ENCODE measurements around the gene SNRPA.

The SNRPA gene

DNA sequence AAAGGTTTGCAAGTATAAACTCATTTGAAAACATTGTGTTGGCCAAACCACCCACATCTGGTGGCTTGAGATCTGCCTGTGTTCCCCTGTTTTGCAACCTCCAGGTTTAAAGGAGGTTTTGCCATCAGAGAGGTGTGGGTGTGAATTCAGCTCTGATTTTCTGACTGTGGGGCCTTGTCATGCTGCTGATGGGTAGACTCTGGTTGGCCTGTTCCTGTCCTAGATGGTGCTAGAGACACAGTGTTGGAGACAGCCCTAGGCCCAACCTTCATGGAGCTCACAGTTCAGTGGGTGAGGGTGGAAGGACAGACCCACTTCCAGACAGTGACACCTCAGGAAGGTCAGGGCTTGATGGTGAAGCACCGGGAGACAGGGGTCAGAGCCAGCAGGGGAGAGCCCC lies 34.5 kb downstream of the SNRPA start:
- no peaks in the 10 kb centered on the region for H3K79me2 ChIP-seq (ENCODE audit: insufficient read depth, low read length)
- no peak overlapping the region for H2AFZ ChIP-seq (ENCODE audit: low read length)
- no peak overlapping the region for H3K4me2 ChIP-seq (ENCODE audit: low read depth, low read length, poor library complexity, severe bottlenecking)
- no peak overlapping the region for H3K9ac ChIP-seq (ENCODE audit: low read depth, low read length, poor library complexity, severe bottlenecking)
- no peak overlapping the region for H3K4me3 ChIP-seq (ENCODE audit: low read length, poor library complexity, severe bottlenecking)
- H3K4me1 ChIP-seq (ENCODE audit: insufficient read depth, low read length, poor library complexity, severe bottlenecking): no peaks in the 10 kb centered on the region
- H3K36me3 ChIP-seq (ENCODE audit: insufficient read depth, low read length): no peaks in the 10 kb centered on the region
- H4K20me1 ChIP-seq (ENCODE audit: insufficient read depth, low read length, poor library complexity, severe bottlenecking): no peaks in the 10 kb centered on the region
- TF ChIP-seq EZH2phosphoT487 (IDR thresholded peaks at IDR 0.05; ENCODE audit: borderline replicate concordance): no peak
- TF ChIP-seq, protein P1, sequence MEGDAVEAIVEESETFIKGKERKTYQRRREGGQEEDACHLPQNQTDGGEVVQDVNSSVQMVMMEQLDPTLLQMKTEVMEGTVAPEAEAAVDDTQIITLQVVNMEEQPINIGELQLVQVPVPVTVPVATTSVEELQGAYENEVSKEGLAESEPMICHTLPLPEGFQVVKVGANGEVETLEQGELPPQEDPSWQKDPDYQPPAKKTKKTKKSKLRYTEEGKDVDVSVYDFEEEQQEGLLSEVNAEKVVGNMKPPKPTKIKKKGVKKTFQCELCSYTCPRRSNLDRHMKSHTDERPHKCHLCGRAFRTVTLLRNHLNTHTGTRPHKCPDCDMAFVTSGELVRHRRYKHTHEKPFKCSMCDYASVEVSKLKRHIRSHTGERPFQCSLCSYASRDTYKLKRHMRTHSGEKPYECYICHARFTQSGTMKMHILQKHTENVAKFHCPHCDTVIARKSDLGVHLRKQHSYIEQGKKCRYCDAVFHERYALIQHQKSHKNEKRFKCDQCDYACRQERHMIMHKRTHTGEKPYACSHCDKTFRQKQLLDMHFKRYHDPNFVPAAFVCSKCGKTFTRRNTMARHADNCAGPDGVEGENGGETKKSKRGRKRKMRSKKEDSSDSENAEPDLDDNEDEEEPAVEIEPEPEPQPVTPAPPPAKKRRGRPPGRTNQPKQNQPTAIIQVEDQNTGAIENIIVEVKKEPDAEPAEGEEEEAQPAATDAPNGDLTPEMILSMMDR (conservative IDR thresholded peaks at IDR 0.05; ENCODE audit: low read length): no peak
- no peaks in the 10 kb centered on the region for H3K27me3 ChIP-seq (ENCODE audit: insufficient read depth, low read length, poor library complexity, severe bottlenecking)
- H3K9me3 ChIP-seq (ENCODE audit: insufficient read depth, low read depth, low read length): no peaks in the 10 kb centered on the region
- H3K9me2 ChIP-seq (replicated peaks; ENCODE audit: low read depth, low read length): no peaks in the 10 kb centered on the region
- H3F3A ChIP-seq (ENCODE audit: low read depth): no peaks in the 10 kb centered on the region

DNA sequence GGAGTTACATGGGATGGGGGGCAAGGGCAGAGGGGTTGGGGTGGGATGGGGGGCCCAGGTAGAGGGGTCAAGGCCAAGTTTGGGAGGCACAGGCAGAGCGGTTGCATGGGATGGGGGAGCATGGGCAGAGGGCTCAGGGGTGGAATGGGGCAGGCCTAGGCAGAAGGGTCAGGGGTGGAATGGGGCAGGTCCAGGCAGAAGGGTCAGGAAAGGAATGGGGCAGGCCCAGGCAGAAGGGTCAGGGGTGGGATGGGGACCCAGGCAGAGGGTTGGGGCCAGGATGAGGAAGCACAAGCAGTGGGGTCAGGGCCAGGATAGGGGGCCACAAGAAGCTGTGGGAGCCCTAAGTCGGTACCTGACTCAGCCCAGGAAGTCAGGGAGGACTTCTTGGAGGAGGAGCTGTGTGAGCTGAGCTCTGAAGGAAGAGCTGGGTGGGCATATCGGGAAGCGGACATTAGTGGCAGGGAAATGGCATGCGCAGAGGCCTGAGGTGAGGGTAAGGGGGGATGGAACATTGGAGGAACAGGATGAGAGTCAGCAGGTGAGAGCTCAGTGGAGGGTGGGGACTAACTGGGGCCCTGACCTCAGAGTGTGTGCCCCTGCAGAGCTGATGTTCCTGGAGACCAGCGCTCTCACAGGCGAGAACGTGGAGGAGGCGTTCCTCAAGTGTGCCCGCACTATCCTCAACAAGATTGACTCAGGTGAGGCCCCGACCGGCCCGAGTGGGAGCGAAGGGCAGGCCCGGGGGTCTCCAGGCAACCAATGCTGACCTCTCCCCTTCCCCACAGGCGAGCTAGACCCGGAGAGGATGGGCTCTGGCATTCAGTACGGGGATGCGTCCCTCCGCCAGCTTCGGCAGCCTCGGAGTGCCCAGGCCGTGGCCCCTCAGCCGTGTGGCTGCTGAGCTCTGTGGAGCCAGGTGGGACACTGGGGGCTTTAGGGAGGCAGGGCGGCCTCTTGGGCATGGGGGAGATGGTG lies 35.3 kb downstream of the SNRPA start:
- Histone ChIP-seq H3K27me3 (ENCODE audit: insufficient read depth, low read length, poor library complexity, severe bottlenecking) (no peaks in the 10 kb centered on the region), H3F3A (ENCODE audit: low read depth) (no peaks in the 10 kb centered on the region), H3K4me3 (ENCODE audit: low read length, poor library complexity, severe bottlenecking) (no peak overlapping the region), H3K9me2 (replicated peaks; ENCODE audit: low read depth, low read length) (no peaks in the 10 kb centered on the region), H4K20me1 (ENCODE audit: insufficient read depth, low read length, poor library complexity, severe bottlenecking) (no peaks in the 10 kb centered on the region), H3K79me2 (ENCODE audit: insufficient read depth, low read length) (no peaks in the 10 kb centered on the region), H2AFZ (ENCODE audit: low read length) (no peak overlapping the region), H3K9ac (ENCODE audit: low read depth, low read length, poor library complexity, severe bottlenecking) (no peak overlapping the region), H3K4me1 (ENCODE audit: insufficient read depth, low read length, poor library complexity, severe bottlenecking) (no peaks in the 10 kb centered on the region), H3K4me2 (ENCODE audit: low read depth, low read length, poor library complexity, severe bottlenecking) (no peak overlapping the region), H3K9me3 (ENCODE audit: insufficient read depth, low read depth, low read length) (no peaks in the 10 kb centered on the region), H3K36me3 (ENCODE audit: insufficient read depth, low read length) (no peaks in the 10 kb centered on the region)
- TF ChIP-seq, protein P1 (conservative IDR thresholded peaks at IDR 0.05; ENCODE audit: low read length): no peak
- no peak for TF ChIP-seq EZH2phosphoT487 (IDR thresholded peaks at IDR 0.05; ENCODE audit: borderline replicate concordance)

DNA sequence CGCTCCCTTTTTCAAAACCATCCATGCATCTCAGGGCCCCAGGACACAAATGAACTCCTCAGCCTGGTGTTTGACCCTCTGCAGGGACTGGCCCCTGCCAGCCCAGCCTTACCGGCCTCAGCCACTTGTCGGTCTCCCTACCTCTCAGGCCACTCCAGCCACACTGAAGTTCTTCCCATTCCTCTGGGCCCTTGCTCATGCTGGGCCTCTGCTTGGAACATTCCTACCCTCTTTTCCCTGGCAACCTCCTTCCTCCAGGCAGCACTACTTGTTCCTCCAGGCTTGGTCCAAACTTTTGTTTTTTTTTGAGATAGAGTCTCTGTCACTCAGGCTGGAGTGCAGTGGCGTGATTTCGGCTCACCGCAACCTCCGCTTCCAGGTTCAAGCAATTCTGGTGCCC lies 40.3 kb downstream of the SNRPA start:
- no peaks in the 10 kb centered on the region for H3F3A ChIP-seq (ENCODE audit: low read depth)
- no peaks in the 10 kb centered on the region for H3K79me2 ChIP-seq (ENCODE audit: insufficient read depth, low read length)
- no peak overlapping the region for H2AFZ ChIP-seq (ENCODE audit: low read length)
- TF ChIP-seq, protein P1 (conservative IDR thresholded peaks at IDR 0.05; ENCODE audit: low read length): no peak
- TF ChIP-seq EZH2phosphoT487 (IDR thresholded peaks at IDR 0.05; ENCODE audit: borderline replicate concordance): no peak
- no peak overlapping the region for H3K4me3 ChIP-seq (ENCODE audit: low read length, poor library complexity, severe bottlenecking)
- no peak overlapping the region for H3K4me2 ChIP-seq (ENCODE audit: low read depth, low read length, poor library complexity, severe bottlenecking)
- H4K20me1 ChIP-seq (ENCODE audit: insufficient read depth, low read length, poor library complexity, severe bottlenecking): no peaks in the 10 kb centered on the region
- H3K27me3 ChIP-seq (ENCODE audit: insufficient read depth, low read length, poor library complexity, severe bottlenecking): no peaks in the 10 kb centered on the region
- no peaks in the 10 kb centered on the region for H3K9me3 ChIP-seq (ENCODE audit: insufficient read depth, low read depth, low read length)
- H3K4me1 ChIP-seq (ENCODE audit: insufficient read depth, low read length, poor library complexity, severe bottlenecking): no peaks in the 10 kb centered on the region
- H3K9ac ChIP-seq (ENCODE audit: low read depth, low read length, poor library complexity, severe bottlenecking): no peak overlapping the region
- H3K36me3 ChIP-seq (ENCODE audit: insufficient read depth, low read length): no peaks in the 10 kb centered on the region
- H3K9me2 ChIP-seq (replicated peaks; ENCODE audit: low read depth, low read length): no peaks in the 10 kb centered on the region

Data from Loucy (cell line).